GM18511 (cell line): ENCODE measurements around the gene C15orf40.
A peak's percentile ranks its signal among the peaks of the same experiment; 100 is the strongest.
"Not testable (repeated sequence)": the region's sequence is repeated elsewhere in the genome, so short reads cannot be mapped to it uniquely, and the experiment has no call there.

ENCODE experiments used
- ATAC-seq: cut with Tn5 transposase; IDR thresholded peaks from one replicate; pipeline ENCODE4 v1.9.1; 2021; ENCODE audit warnings: mild to moderate bottlenecking, moderate library complexity; ENCODE audit not compliant: unreplicated experiment

C15orf40 gene

GRCh38 chr15:83011271-83012075 lies at the start of gene C15orf40:
TSS of gene C15orf40 (minus strand) at chr15:83011639. CDS start at chr15:83011607, 32 bp downstream.
- peak; percentile 90 for ATAC-seq

GRCh38 chr15:83057696-83058376 lies 46.4 kb upstream of the C15orf40 start:
- no peak for ATAC-seq

GRCh38 chr15:83057002-83057401 lies 45.6 kb upstream of the C15orf40 start:
- ATAC-seq, result no peak

GRCh38 chr15:83053151-83053550 lies 41.7 kb upstream of the C15orf40 start:
- ATAC-seq, result no peak

GRCh38 chr15:83046558-83047127 lies 35.2 kb upstream of the C15orf40 start:
- no peak for ATAC-seq

- ATAC-seq, result no peak
Observed at GRCh38 chr15:83044156-83044555, 32.7 kb upstream of the C15orf40 start.

- ATAC-seq, result no peak
Observed at GRCh38 chr15:83039206-83039605, 27.8 kb upstream of the C15orf40 start.

- ATAC-seq, result no peak
Observed at GRCh38 chr15:83036253-83036652, 24.8 kb upstream of the C15orf40 start.

- ATAC-seq, result not testable (repeated sequence)
Observed at GRCh38 chr15:83031234-83031633, 19.8 kb upstream of the C15orf40 start.

- ATAC-seq, result no peak
Observed at GRCh38 chr15:83030021-83030420, 18.6 kb upstream of the C15orf40 start.

GRCh38 chr15:83018436-83018835 lies 7.0 kb upstream of the C15orf40 start:
- no peak for ATAC-seq

GRCh38 chr15:83016906-83017305 lies 5.5 kb upstream of the C15orf40 start:
- no peak for ATAC-seq

GRCh38 chr15:83015361-83015760 lies 3.9 kb upstream of the C15orf40 start:
- ATAC-seq, result no peak

GRCh38 chr15:83014205-83014653 lies 2.8 kb upstream of the C15orf40 start:
- ATAC-seq, result no peak

GRCh38 chr15:83012636-83013035 lies 1.2 kb upstream of the C15orf40 start:
- ATAC-seq, result no peak

GRCh38 chr15:83012076-83012426 lies 612 bp upstream of the C15orf40 start:
- ATAC-seq, result no peak

GRCh38 chr15:83010709-83011270 lies 649 bp downstream of the C15orf40 start:
- ATAC-seq, result peak; percentile 79

GRCh38 chr15:83000672-83001031 lies 10.8 kb downstream of the C15orf40 start:
- ATAC-seq, result not testable (repeated sequence)

- peak; percentile 84 for ATAC-seq
Observed at GRCh38 chr15:82999905-83000671, 11.4 kb downstream of the C15orf40 start.

- no peak for ATAC-seq
Observed at GRCh38 chr15:82999426-82999825, 12.0 kb downstream of the C15orf40 start.

- no peak for ATAC-seq
Observed at GRCh38 chr15:82995938-82996337, 15.5 kb downstream of the C15orf40 start.
